PFSK-1 (cell line): Measurements from ENCODE around the gene CYP2R1.

Experiments
- FOXP2 ChIP-seq: optimal IDR thresholded peaks from 2 replicates; pipeline ENCODE3; 2011; ENCODE audit warnings: borderline replicate concordance, control low read depth, inconsistent platforms; ENCODE audit not compliant: insufficient read depth; ENCODE audit errors: extremely low read length, extremely low read depth
- POLR2AphosphoS5 ChIP-seq: IDR thresholded peaks from 2 replicates; pipeline ENCODE4 v1.6.1; 2012; ENCODE audit warnings: low read depth, mild to moderate bottlenecking, control low read depth, low read length, moderate library complexity

- TF ChIP-seq FOXP2 (no peak), POLR2AphosphoS5 (no peak)
Measured at GRCh38 chr11:14906578-14906977, 14.5 kb upstream of the CYP2R1 start.
